Amniotic stem cell (primary cell): ENCODE measurements around the gene MAN1C1.
"Not testable (repeated sequence)": the region's sequence is repeated elsewhere in the genome, so short reads cannot be mapped to it uniquely, and the experiment has no call there.

Experiments
- DNase-seq: peaks from one replicate; lab custom pipeline; 2025; lab: John Stamatoyannopoulos, UW

Gene MAN1C1

GRCh38 chr1:25657883-25658760, 41.5 kb downstream of the MAN1C1 start:
- DNase-seq = no peak

GRCh38 chr1:25658791-25659431, 42.3 kb downstream of the MAN1C1 start:
- DNase-seq = no peak

DNA sequence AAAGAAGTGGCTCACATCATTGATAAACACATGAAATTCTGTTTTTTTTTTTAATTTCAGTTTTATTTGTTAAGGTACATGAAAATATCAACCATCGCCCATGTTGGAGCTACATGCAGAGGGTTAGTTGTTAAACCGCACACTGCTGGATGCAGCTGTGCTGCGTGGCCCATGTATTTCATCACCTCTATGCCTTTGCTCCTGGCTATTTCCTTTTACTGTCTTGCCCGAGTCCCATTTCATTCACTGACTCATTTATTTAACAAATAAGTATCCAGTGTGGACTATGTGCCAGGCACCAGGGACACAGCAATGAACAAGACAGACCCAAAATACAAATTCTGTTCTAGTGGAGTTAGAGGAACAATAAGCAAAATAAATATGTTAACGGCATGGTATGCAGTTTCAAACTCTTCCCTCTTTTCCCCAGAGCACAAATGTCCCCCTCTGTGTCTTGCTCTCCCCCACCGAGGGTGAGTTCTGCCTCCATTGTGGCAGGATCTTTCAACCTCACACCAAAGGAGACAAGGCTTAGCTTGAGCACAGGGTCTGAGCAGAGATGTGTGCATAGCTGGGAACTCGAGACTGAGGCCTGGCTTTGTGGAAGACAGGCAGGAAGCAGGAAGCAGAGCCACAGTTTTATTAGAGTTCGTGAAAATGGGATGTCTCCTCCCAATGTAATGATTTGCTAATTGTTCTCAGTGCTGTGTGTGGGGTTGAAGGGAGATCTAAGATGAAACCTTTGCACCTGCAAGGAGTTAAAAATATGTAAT, 44.6 kb downstream of the MAN1C1 start:
- no peak for DNase-seq

DNA sequence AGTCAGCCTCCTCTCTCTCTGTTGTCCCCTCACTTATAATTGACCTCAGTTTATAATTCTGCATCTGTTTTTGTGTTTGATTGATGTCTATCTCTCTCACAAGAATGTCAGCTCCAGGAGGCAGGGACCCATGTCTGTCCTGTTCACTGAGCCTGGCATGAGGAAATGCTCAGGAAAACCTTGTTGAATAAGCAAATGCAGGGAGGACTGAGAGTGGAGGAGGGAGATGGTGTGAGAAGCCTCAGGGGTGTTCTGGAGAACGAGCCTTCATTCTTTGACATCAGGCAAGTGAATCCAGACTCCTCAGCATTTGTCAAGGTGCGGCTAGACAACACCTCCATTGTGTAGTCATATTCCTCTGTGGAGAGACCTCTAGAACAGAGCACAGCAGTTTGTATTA, 45.5 kb downstream of the MAN1C1 start:
- DNase-seq = no peak

DNA sequence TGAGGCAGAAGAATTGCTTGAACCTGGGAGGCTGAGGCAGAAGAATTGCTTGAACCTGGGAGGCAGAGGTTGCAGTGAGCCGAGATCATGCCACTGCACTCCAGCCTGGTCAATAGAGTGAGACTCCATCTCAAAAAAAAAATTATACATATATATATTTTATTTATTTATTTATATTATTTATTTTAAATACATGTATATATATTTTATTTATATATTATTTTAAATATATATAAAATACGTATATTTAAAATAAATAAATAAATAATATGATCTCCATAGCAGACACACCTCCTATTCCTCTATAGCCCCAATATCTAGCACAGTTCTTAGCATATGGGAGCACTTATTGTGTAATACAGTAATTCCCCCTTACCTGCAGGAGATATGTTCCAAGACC, 46.4 kb downstream of the MAN1C1 start:
- DNase-seq = not testable (repeated sequence)

DNA sequence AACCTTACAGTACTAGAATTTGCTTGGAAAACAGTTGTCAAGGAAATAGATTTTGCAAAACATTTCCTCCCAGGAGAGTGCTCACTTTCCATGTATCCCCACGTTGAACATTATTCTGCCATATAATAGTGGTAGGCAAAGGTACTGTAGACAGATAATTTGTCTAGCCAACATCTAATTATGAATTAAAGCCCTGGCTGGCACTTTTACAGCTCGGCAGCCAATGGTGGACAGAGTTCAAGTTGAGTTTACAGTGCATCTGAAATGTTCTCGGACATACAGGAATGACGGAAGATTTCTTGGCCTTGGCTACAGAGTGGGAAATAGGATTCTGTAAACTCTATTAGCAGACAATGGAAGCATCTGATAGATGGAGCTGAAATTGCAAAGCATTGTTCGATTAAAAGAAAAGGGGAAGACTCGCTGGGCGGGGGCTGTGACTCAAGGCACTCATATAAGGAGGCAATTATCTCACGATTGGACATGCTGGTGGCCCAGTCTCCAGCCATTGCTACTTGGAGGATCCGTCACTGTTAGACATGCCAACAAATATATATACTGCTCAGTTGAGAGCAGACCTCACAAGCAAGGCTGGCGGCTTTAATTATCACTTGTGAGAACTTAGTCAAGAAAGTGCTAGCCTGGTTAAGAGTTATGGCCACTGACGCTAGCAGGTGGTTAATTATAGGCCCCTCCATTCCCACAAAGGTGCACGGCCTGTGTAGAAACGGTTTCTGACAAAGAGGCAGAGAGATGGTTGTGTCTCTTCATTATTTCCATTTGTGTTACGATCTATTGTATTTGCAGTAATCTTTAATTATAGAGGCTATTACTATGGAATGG, 48.0 kb downstream of the MAN1C1 start:
- no peak for DNase-seq

GRCh38 chr1:25666460-25666859, 49.9 kb downstream of the MAN1C1 start:
- DNase-seq = no peak

DNA sequence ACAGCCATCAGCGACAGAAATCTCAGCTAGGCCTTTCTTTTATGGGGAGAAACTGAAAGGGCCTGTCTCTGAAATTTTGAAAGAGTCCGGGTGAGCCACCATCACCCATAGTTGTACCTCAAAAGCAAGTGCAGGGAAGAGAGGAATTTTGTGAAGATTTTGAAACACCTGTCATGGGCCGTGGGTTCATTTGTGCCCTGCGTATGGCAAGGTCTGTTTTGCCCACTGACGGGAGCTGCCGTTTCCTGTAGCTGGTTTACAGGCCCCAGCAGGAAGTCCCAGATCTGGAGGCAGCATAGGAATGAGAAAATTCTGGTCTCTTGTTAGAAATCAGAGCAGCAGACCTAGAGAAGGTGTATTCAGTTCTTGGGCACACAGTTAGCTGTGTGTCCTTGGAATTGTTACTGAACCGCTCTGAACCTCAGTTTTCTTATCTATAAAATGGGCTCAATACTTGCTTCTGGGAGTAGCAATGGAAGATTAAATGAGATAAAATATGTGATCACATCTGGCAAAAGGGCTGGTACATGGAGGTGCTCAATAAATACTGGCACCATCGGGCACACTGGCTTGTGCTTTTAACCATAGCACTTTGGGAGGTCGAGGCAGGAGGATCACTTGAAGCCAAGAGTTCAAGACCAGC, 52.5 kb downstream of the MAN1C1 start:
- no peak for DNase-seq

DNA sequence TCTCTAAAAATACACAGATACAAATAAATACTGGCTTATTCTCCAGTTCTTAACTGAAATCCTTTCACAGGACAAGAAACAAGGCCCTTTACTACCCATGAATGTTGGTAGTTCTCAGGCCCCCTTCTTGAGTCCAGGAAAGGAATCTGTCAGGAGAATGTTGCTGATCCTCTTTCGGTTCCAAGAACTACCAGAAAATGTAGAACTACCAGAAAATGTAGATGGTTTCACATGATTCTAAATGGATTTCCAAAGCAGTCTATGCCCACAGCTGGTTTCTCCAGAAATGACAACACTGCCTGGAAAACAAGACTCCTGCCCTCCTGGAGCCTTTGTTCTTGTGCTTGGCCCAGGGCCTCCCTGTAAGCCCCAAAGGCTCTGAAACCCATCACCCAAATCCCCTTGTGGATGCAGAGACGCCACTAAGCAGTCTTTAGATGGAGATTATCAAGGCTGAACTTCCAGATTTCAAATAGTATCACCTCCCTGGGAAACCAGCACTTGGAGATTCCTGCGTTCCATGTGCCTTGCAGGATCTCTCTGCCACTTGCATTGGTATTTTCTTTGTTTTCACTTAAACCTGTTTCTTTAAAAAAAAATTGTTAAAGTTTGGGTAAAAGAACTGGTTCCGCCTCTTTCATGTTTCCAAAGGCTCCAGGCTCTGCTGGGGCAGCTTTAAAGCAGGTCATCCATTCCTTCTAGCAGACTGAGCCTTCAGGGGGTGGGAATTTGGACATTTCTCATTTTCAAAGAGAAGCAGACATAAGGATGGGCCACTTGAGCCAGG, 53.4 kb downstream of the MAN1C1 start:
- no peak for DNase-seq

DNA sequence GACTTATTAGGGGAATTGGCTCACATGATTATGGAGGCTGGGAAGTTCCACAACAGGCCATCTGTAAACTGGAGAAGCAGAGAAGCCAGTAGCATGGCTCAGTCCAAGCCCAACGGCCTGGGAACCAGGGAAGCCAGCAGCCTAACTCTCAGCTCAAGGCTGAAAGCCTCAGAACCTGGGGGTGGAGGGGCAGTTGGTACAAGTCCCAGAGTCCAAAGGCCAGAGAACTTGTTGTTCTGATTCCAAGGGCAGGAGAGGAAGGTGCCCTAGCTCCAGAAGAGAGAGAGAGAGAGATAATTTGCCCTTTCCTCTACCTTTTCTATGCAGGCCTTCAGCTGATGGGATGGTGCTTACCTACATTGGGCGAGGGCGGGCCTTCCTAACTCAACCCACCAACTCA, 55.3 kb downstream of the MAN1C1 start:
- DNase-seq = no peak

DNA sequence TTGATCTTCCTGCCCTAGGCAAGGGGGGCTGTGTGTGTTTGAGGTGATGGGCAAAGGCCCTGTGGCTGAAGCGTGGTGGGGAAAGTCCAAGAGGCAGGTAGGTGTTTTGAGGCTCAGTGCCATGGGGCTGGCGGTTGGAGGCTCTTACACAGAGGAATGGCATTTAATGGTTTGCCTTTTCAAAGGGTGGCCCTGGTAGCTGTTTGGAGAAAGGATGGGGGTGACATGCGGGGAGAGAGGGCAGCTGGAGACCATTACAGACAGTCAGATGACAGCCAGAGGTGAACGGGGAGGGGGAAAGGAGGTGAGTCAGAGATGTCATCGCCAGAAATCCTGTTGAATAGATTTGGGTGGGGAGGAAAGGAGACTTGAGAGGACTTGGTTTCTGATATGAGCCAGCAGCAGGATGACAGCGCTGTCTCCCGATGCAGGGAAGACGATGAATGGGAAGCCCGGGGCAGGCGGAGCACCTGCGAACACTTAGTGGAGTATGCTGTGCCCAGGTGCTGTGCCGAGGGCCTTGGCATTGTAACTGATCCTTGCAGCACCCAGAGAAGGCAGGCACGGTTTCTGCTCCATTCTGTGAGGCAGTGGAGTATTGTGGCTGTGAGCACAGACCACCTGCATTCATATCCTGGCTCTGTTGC, 56.3 kb downstream of the MAN1C1 start:
- no peak for DNase-seq

GRCh38 chr1:25673456-25673855, 56.9 kb downstream of the MAN1C1 start:
- no peak for DNase-seq

GRCh38 chr1:25673962-25674806, 57.6 kb downstream of the MAN1C1 start:
- DNase-seq = no peak

- no peak for DNase-seq
Observed at GRCh38 chr1:25674807-25675084, 58.2 kb downstream of the MAN1C1 start.

- no peak for DNase-seq
Observed at GRCh38 chr1:25675729-25676476, 59.3 kb downstream of the MAN1C1 start.

DNA sequence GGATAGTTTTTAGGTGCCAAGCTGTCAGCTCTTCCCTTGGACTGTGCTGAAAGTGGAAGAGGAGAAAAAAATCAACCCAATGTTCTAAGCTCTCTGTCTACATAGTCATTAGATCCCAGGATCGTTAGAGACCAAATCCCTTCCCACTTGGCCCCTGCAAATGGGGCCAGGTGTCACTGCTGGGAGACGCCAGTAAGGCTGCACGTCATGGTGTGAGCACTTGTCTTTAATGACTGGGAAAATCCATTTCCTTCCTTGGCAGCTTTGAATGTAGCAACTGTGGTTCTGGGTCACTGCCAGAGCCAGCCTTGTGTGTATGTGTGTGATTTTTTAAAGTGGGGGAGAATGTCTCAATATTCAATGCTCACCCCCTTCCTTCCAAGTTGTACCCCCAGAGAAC, 59.9 kb downstream of the MAN1C1 start:
- no peak for DNase-seq

- DNase-seq = no peak
Observed at GRCh38 chr1:25677193-25677773, 60.7 kb downstream of the MAN1C1 start.

- DNase-seq = no peak
Observed at GRCh38 chr1:25679171-25679570, 62.6 kb downstream of the MAN1C1 start.
